Measurements from ENCODE around the gene TRIM7.

The TRIM7 gene

GRCh38 chr5:181145133-181145532 is 59.9 kb downstream of the TRIM7 start:
- TF ChIP-seq CTCF (IDR thresholded peaks at IDR 0.05) (no peak), ZFX (IDR thresholded peaks at IDR 0.05; ENCODE audit: borderline replicate concordance) (no peak)
- no peak overlapping the region for H3K27ac ChIP-seq
